ENCODE data around the gene SAMD11.

DNA sequence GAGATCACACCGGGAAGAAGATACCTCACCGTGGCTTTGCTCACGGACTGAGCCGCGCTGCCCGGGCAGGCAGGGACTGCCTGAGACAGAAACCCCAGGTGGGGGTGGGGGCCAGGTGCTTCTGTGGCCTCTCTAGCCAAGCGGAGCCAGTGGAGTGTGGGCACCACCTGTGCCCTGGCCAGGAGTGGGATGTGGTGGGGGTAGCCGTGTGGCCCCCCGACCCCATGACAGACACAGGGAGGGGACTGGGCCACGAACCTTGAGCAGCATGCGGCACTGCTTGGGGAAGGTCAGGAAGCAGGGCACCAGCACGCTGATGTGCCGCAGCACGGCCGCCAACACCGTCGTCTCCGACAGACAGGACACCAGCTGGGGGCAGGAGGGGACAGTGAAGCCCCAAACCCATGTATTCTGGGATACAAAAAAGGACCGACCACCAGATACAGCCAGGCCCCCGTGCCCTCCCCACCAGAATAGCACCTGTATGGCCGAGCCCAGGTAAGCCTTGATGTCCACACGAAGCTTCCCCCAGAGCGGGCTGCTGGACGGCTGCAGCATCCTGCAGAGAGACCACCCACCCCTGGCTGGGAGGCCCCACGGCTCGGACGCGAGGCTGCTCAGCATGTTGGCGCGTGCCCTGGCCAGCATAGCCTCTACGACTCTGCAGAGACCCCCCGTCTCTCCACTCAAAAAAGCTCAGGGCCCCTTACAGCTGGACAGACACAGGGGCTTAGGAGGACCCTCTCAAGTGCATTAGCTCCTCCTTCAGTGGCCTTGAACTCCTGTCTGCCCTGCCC is 30.0 kb downstream of the SAMD11 start:
- TF ChIP-seq, protein P1, sequence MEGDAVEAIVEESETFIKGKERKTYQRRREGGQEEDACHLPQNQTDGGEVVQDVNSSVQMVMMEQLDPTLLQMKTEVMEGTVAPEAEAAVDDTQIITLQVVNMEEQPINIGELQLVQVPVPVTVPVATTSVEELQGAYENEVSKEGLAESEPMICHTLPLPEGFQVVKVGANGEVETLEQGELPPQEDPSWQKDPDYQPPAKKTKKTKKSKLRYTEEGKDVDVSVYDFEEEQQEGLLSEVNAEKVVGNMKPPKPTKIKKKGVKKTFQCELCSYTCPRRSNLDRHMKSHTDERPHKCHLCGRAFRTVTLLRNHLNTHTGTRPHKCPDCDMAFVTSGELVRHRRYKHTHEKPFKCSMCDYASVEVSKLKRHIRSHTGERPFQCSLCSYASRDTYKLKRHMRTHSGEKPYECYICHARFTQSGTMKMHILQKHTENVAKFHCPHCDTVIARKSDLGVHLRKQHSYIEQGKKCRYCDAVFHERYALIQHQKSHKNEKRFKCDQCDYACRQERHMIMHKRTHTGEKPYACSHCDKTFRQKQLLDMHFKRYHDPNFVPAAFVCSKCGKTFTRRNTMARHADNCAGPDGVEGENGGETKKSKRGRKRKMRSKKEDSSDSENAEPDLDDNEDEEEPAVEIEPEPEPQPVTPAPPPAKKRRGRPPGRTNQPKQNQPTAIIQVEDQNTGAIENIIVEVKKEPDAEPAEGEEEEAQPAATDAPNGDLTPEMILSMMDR (conservative IDR thresholded peaks at IDR 0.05): no peak
- TF ChIP-seq ZFX (IDR thresholded peaks at IDR 0.05): no peak

Measured in C4-2B (cell line).